ENCODE measurements around the gene BOD1L1.

The BOD1L1 gene

GRCh38 chr4:13537832-13538177 is 89.7 kb downstream of the BOD1L1 start:
- DNase-seq = no peak

GRCh38 chr4:13537011-13537831 is 90.3 kb downstream of the BOD1L1 start:
- no peak for DNase-seq

GRCh38 chr4:13536607-13537006 is 90.9 kb downstream of the BOD1L1 start:
- no peak for DNase-seq

- DNase-seq = no peak
Observed at GRCh38 chr4:13535708-13536361, 91.7 kb downstream of the BOD1L1 start.

- DNase-seq = no peak
Observed at GRCh38 chr4:13535118-13535517, 92.4 kb downstream of the BOD1L1 start.

GRCh38 chr4:13534344-13535063 is 93.0 kb downstream of the BOD1L1 start:
- DNase-seq = no peak

- DNase-seq = no peak
Observed at GRCh38 chr4:13533670-13534343, 93.7 kb downstream of the BOD1L1 start.

GRCh38 chr4:13531625-13531998 is 95.9 kb downstream of the BOD1L1 start:
- DNase-seq = no peak

GRCh38 chr4:13530823-13531624 is 96.5 kb downstream of the BOD1L1 start:
- no peak for DNase-seq

- DNase-seq = no peak
Observed at GRCh38 chr4:13529128-13529919, 98.2 kb downstream of the BOD1L1 start.

GRCh38 chr4:13528821-13529127 is 98.8 kb downstream of the BOD1L1 start:
- no peak for DNase-seq

GRCh38 chr4:13527981-13528820 is 99.3 kb downstream of the BOD1L1 start:
- no peak for DNase-seq

GRCh38 chr4:13527192-13527980 is 100.1 kb downstream of the BOD1L1 start:
- no peak for DNase-seq

- no peak for DNase-seq
Observed at GRCh38 chr4:13526658-13527057, 100.9 kb downstream of the BOD1L1 start.

- DNase-seq = no peak
Observed at GRCh38 chr4:13525606-13526281, 101.8 kb downstream of the BOD1L1 start.

- DNase-seq = no peak
Observed at GRCh38 chr4:13524504-13525243, 102.9 kb downstream of the BOD1L1 start.

GRCh38 chr4:13523591-13524503 is 103.7 kb downstream of the BOD1L1 start:
- no peak for DNase-seq

- no peak for DNase-seq
Observed at GRCh38 chr4:13523105-13523477, 104.4 kb downstream of the BOD1L1 start.

Measured in amniotic stem cell (primary cell).